NCI-H2029 (cell line): ENCODE data around the gene APAF1.

Experiments
- DNase-seq: peaks from one replicate; lab custom pipeline; 2025; lab: John Stamatoyannopoulos, UW

Gene APAF1

GRCh38 chr12:98763656-98764055, 118.6 kb downstream of the APAF1 start:
- DNase-seq = no peak

- DNase-seq = no peak
Measured at GRCh38 chr12:98767248-98767647, 122.2 kb downstream of the APAF1 start.

GRCh38 chr12:98769068-98769467, 124.0 kb downstream of the APAF1 start:
- no peak for DNase-seq

- no peak for DNase-seq
Measured at GRCh38 chr12:98770230-98770629, 125.1 kb downstream of the APAF1 start.

GRCh38 chr12:98771811-98772752, 127.0 kb downstream of the APAF1 start:
- no peak for DNase-seq

GRCh38 chr12:98772818-98773217, 127.7 kb downstream of the APAF1 start:
- DNase-seq = no peak

- DNase-seq = no peak
Measured at GRCh38 chr12:98780261-98780660, 135.2 kb downstream of the APAF1 start.

GRCh38 chr12:98783420-98783819, 138.3 kb downstream of the APAF1 start:
- no peak for DNase-seq
